ENCODE data around the gene OTUD1. TPM values are rescaled to one million over a fixed set of nuclear protein-coding genes. Genes with fewer than 3 reads are reported as not detected.
A peak's percentile ranks its signal among the peaks of the same experiment; 100 is the strongest.

Gene OTUD1
- total RNA-seq, 1 donor from 2014 or later = 8.1 TPM

DNA sequence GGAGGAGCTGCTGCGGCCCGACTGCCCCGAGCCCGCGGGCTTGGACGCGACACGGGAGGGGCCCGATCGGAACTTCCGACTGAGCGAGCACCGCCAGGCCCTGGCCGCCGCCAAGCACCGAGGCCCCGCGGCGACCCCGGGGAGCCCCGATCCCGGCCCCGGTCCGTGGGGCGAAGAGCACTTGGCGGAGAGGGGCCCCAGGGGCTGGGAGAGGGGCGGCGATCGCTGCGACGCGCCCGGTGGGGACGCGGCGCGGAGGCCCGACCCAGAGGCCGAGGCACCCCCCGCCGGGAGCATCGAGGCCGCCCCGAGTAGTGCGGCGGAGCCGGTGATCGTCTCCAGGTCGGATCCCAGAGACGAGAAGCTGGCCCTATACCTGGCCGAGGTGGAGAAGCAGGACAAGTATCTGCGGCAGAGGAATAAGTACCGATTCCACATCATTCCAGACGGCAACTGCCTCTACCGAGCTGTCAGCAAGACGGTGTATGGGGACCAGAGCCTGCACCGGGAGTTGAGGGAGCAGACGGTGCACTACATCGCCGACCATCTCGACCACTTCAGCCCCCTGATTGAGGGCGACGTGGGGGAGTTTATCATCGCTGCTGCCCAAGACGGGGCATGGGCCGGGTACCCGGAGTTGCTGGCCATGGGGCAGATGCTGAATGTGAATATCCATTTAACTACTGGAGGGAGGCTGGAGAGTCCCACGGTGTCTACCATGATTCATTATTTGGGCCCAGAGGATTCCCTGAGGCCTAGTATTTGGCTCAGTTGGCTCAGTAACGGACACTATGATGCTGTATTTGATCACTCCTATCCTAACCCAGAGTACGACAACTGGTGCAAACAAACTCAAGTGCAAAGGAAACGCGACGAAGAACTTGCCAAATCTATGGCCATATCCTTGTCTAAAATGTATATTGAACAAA, 1.4 kb downstream of the OTUD1 start:
- H3K27ac ChIP-seq = peak overlapping the region; percentile 98
- intact Hi-C loops (cut with DNase I) = loop anchor here (10.0 kb wide), 1 partner anchor 345 kb away; the partner anchor contains the start of gene MSRB2
- H3K27me3 ChIP-seq = no peaks in the 10 kb centered on the region
- peaks cover 51% of the 10 kb centered on the region for H3K4me1 ChIP-seq
- TF ChIP-seq CTCF (IDR thresholded peaks at IDR 0.05) (no peak), POLR2A (IDR thresholded peaks at IDR 0.05) (no peak), POLR2AphosphoS5 (IDR thresholded peaks at IDR 0.05; ENCODE audit: insufficient read depth in 1 of 2, low read depth in 1 of 2) (peak in 1 of 2 donors; percentile 48)
- no peaks in the 10 kb centered on the region for H3K9me3 ChIP-seq
- H3K4me3 ChIP-seq = peak overlapping the region; percentile 83 to 91
- no peak for DNase-seq (ENCODE audit: extremely low spot score in 2 of 2)
- H3K36me3 ChIP-seq = no peaks in the 10 kb centered on the region

GRCh38 chr10:23441251-23441650, 2.4 kb downstream of the OTUD1 start:
- TF ChIP-seq POLR2AphosphoS5 (IDR thresholded peaks at IDR 0.05; ENCODE audit: insufficient read depth in 1 of 2, low read depth in 1 of 2) = no peak
- TF ChIP-seq POLR2A (IDR thresholded peaks at IDR 0.05) = no peak
- no peak for TF ChIP-seq CTCF (IDR thresholded peaks at IDR 0.05)
- DNase-seq (ENCODE audit: extremely low spot score in 2 of 2) = no peak
- Histone ChIP-seq H3K27ac (peak overlapping the region; percentile 98), H3K4me3 (peak overlapping the region; percentile 83 to 91), H3K36me3 (no peaks in the 10 kb centered on the region), H3K27me3 (no peaks in the 10 kb centered on the region), H3K4me1 (peaks cover 51% of the 10 kb centered on the region), H3K9me3 (no peaks in the 10 kb centered on the region)
- intact Hi-C loops (cut with DNase I) = no loop called here

- H3K27ac ChIP-seq = no peak overlapping the region
- TF ChIP-seq CTCF (IDR thresholded peaks at IDR 0.05) (no peak), POLR2AphosphoS5 (IDR thresholded peaks at IDR 0.05; ENCODE audit: insufficient read depth in 1 of 2, low read depth in 1 of 2) (no peak), POLR2A (IDR thresholded peaks at IDR 0.05) (no peak)
- no peaks in the 10 kb centered on the region for H3K27me3 ChIP-seq
- DNase-seq (ENCODE audit: extremely low spot score in 2 of 2) = no peak
- H3K36me3 ChIP-seq = no peaks in the 10 kb centered on the region
- peaks cover 58% of the 10 kb centered on the region for H3K4me1 ChIP-seq
- no peak overlapping the region for H3K4me3 ChIP-seq
- H3K9me3 ChIP-seq = no peaks in the 10 kb centered on the region
- intact Hi-C loops (cut with DNase I) = no loop called here
Measured at GRCh38 chr10:23442936-23443335, 4.1 kb downstream of the OTUD1 start.

GRCh38 chr10:23445591-23445990, 6.7 kb downstream of the OTUD1 start:
- Histone ChIP-seq H3K4me3 (no peak overlapping the region), H3K36me3 (no peaks in the 10 kb centered on the region), H3K9me3 (no peaks in the 10 kb centered on the region), H3K4me1 (peaks cover 59% of the 10 kb centered on the region), H3K27me3 (no peaks in the 10 kb centered on the region), H3K27ac (no peak overlapping the region)
- DNase-seq (ENCODE audit: extremely low spot score in 2 of 2) = no peak
- intact Hi-C loops (cut with DNase I) = no loop called here
- TF ChIP-seq POLR2A (IDR thresholded peaks at IDR 0.05) (no peak), POLR2AphosphoS5 (IDR thresholded peaks at IDR 0.05; ENCODE audit: insufficient read depth in 1 of 2, low read depth in 1 of 2) (no peak), CTCF (IDR thresholded peaks at IDR 0.05) (no peak)

DNA sequence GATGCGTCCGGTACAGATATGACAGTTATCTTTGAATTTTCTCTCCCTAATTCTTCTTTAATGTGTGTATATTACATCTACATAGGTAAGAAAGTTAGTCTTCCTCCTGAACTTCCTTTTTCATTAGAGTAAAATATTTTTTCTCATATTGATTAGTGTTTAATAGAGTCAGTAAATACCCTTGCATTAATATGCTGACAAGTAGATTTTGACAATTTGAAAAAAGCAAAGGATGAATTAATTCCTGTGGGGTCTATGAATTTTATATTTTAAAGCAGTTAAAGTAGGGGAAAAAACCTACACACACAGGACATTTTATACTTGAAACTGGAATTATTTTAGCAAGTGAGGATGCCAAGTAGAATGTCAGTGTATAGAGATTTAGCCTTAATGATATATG, 9.4 kb downstream of the OTUD1 start:
- no peak for DNase-seq (ENCODE audit: extremely low spot score in 2 of 2)
- H3K4me1 ChIP-seq = peaks cover 32% of the 10 kb centered on the region
- intact Hi-C loops (cut with DNase I) = no loop called here
- H3K9me3 ChIP-seq = no peaks in the 10 kb centered on the region
- H3K36me3 ChIP-seq = no peaks in the 10 kb centered on the region
- H3K27me3 ChIP-seq = no peaks in the 10 kb centered on the region
- no peak overlapping the region for H3K27ac ChIP-seq
- H3K4me3 ChIP-seq = no peak overlapping the region
- no peak for TF ChIP-seq POLR2AphosphoS5 (IDR thresholded peaks at IDR 0.05; ENCODE audit: insufficient read depth in 1 of 2, low read depth in 1 of 2)
- TF ChIP-seq CTCF (IDR thresholded peaks at IDR 0.05) = no peak
- no peak for TF ChIP-seq POLR2A (IDR thresholded peaks at IDR 0.05)
